Forelimb muscle (tissue), 1 donor: ENCODE measurements around the gene DET1. TPM values are rescaled to one million over a fixed set of nuclear protein-coding genes. Genes with fewer than 3 reads are reported as not detected.
"Not testable (repeated sequence)": the region's sequence is repeated elsewhere in the genome, so short reads cannot be mapped to it uniquely, and the experiment has no call there.

ENCODE experiments used
- DNase-seq: peaks from one replicate; pipeline ENCODE4 v3.0.0-alpha.2; 2013; ENCODE audit warnings: low read depth
- polyA plus RNA-seq: library from polyadenylated mRNA; unstranded; fragments of 120-200 nt; gene quantifications from one replicate; pipeline ENCODE4 v1.2.1, GENCODE V29; 2013; ENCODE audit not compliant: insufficient read length

Gene DET1
- polyA plus RNA-seq, 1 donor: 8.7 TPM

- no peak for DNase-seq
These were observed 49.2 kb downstream of the DET1 start for GRCh38 chr15:88497109-88497765.

GRCh38 chr15:88493844-88494243 lies 52.6 kb downstream of the DET1 start:
- no peak for DNase-seq

DNA sequence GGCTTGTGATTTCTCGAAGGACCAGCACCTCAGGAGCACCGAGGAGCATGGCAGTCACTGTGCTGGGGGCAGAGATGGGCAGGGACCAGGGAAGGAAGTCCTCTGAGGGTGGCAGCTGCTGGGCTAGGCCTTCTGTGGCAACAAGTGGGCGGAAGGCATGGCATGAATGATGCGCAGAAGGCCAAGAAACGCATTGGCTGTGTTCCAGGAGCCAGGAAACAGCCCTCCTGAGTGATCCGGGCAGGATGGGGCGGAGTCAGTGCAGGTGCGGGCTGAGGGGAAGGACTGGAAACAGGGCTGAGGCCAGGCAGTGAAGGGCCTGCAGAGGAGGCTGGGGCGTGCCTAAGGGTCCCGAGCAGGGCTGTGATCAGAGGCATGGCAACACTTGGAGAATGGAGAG lies 55.3 kb downstream of the DET1 start:
- no peak for DNase-seq

GRCh38 chr15:88490036-88490435 lies 56.4 kb downstream of the DET1 start:
- no peak for DNase-seq

GRCh38 chr15:88489321-88489720 lies 57.2 kb downstream of the DET1 start:
- no peak for DNase-seq

GRCh38 chr15:88487796-88488523 lies 58.5 kb downstream of the DET1 start:
- no peak for DNase-seq

- no peak for DNase-seq
These were observed 59.2 kb downstream of the DET1 start for GRCh38 chr15:88487178-88487795.

- no peak for DNase-seq
These were observed 61.7 kb downstream of the DET1 start for GRCh38 chr15:88484682-88485331.

GRCh38 chr15:88482263-88482662 lies 64.2 kb downstream of the DET1 start:
- DNase-seq: no peak

GRCh38 chr15:88480981-88481380 lies 65.5 kb downstream of the DET1 start:
- no peak for DNase-seq

- no peak for DNase-seq
These were observed 67.3 kb downstream of the DET1 start for GRCh38 chr15:88479169-88479568.

GRCh38 chr15:88477904-88478303 lies 68.6 kb downstream of the DET1 start:
- DNase-seq: no peak

DNA sequence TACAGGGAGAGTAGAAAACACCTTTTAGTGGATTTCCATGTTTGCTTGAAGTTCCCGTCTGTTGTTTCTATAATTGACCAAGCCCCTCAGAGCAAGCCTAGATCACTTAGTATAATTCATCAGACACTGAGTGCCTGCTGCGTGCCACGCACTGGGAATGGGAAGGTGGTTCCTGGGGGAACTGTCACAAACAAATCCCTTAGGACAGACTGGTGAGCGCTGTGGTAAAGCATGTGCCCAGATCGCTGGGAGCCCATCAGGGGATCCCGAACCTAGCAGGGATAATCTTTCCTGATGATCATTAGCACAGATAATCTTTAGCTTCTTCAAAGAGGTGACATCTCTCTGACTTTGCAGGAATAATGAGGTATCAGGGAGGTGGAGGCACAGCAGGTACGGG lies 69.4 kb downstream of the DET1 start:
- DNase-seq: no peak

GRCh38 chr15:88476635-88477060 lies 69.8 kb downstream of the DET1 start:
- DNase-seq: no peak

GRCh38 chr15:88473661-88474293 lies 72.7 kb downstream of the DET1 start:
- DNase-seq: not testable (repeated sequence)

DNA sequence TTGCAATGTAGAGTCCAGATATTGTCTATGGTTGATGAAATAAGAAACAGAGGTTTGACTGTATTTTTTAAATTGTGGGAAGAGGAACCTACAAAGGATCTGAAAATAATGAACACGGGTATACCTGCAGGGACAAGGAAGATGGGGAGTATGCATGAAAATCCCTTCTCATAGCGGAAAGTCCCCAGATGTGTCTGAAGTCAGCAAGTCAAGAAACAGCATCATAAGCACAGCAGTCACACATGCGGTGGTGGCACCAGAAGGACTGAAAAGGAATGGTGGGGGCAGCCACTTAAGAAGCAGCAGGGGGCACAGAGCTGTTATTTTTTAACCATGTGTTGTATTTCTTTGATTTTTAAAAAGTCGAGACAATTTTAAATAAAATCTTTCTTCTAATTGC lies 74.3 kb downstream of the DET1 start:
- no peak for DNase-seq

- DNase-seq: no peak
These were observed 75.7 kb downstream of the DET1 start for GRCh38 chr15:88470625-88471372.

DNA sequence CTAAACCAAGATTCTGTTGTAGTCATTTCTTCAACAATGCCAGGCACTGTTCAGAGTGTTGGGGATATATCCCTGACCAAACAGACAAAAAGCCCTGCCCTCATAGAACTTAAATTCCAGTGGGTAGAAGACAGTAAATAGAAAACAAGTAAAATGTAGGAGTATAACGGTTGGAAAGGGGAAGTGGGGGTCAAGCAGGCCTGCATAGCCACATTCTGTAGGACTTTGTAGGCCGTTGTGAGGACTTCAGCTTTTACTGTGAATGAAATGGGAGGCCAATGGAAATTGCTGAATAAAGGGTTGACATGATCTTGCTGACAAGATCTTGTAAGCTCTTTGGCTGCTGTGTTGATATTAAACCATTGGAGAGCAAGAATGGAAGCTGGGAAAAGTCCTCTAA lies 77.2 kb downstream of the DET1 start:
- DNase-seq: no peak

DNA sequence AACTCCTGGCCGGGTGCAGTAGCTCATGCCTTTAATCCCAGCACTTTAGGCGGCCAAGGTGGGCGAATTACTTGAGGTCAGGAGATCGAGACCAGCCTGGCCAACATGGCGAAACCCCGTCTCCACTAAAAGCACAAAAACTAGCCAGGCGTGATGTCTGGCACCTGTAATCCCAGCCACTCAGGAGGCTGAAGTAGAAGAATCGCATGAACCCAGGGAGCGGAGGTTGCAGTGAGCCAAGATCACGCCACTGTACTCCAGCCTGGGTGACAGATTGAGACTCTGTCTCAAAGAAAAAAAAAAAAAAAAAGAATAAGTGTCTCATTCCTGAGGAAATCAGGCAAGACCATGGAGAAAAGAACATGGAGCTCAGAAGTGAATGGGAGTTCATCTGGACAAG lies 77.8 kb downstream of the DET1 start:
- DNase-seq: not testable (repeated sequence)

GRCh38 chr15:88467935-88468528 lies 78.4 kb downstream of the DET1 start:
- no peak for DNase-seq
